Stimulated activated CD4-positive, alpha-beta T cell treated with anti-CD3 and anti-CD28 coated beads, Interleukin-2, amount 100 ng/mL, for 24 hours (primary cell): ENCODE measurements around the gene USO1.
"Not testable (repeated sequence)": the region's sequence is repeated elsewhere in the genome, so short reads cannot be mapped to it uniquely, and the experiment has no call there.

Source experiments
- DNase-seq, 2 donors: peaks; one replicate each; pipeline ENCODE4 v3.0.0-alpha.2; 2020

USO1 gene

DNA sequence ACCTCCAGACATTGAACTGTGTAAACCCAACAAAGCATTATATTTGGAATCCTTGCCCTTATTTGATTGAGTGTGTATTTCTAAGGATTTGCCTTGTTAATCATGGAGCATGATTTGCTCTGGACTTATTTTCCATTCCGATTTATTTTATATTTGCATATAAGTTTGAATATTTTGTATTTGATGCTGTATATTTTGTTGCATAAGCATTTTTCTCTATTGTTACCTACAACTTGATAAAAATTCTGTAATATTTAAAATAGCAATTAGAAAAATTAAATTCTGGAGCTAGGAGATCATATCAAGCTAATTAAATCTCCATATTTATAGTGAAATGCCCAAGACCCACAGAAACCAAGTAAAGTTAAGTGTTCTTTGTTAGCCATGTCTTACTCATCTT is 47.2 kb downstream of the USO1 start:
- no peak for DNase-seq

DNA sequence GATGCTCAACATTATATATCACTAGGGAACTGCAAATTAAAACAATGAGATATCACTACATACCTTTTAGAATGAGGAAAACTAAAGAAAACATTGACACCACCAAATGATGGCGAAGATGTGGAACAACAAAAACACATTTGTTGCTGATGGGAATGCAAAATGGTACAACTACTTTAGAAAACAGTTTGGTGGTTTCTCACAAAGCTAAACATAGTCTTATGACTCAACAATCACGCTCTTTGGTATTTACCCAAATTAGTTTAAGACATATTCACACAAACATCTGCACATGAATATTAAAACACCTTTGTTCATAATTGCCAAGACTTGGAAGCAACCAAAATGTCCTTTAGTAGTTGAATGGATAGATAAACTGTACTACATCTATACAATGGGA is 53.2 kb downstream of the USO1 start:
- DNase-seq: no peak

DNA sequence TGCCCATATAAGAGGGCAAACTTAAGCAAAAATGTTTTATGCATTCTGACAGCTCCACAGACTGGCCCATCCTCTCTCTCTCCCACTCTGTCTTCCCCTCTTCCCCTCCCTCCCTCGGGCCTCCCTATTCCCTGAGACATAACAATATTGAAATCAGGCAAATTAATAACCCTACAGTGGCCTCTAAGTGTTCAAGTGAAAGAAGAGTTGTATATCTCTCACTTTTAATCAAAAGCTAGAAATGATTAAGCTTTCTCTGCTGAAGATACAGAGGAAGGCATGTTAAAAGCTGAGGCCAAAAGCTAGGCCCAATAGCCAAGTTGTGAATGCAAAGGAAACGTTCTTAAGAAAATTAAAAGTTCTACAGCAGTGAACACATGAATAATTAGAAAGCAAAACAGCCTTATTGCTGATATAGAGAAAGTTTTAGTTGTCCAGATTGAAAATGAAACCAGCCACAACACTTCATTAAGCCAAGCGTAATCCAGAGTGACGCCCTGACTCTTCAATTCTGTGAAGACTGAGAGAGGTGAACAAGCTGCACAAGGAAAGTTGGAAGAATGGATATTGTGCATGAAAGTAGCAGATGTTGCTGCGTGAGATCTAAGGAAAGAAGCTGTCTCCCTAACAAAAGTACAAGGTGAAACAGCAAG is 54.9 kb downstream of the USO1 start:
- no peak for DNase-seq

- no peak for DNase-seq
These were observed 56.9 kb downstream of the USO1 start for GRCh38 chr4:75781305-75781704.

- DNase-seq: no peak
These were observed 62.1 kb downstream of the USO1 start for GRCh38 chr4:75786526-75786925.

DNA sequence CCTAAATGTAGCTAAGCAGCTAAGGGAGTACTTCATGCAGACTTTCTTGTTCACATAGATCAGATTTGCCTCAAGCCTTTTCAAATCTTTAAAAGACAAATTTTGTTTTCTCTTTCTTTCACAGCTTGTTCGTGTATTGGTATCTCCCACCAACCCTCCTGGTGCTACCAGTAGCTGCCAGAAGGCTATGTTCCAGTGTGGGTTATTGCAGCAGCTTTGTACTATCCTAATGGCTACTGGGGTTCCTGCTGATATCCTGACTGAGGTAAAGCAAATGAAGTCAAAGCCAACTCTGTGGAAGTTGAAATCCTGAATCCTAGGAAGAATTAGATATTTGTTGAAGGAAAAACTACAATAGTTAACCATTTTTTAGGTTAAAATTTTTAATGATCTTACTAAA is 62.6 kb downstream of the USO1 start:
- no peak for DNase-seq

- DNase-seq: no peak
These were observed 65.6 kb downstream of the USO1 start for GRCh38 chr4:75790024-75790423.

GRCh38 chr4:75800972-75801371 is 76.6 kb downstream of the USO1 start:
- no peak for DNase-seq

DNA sequence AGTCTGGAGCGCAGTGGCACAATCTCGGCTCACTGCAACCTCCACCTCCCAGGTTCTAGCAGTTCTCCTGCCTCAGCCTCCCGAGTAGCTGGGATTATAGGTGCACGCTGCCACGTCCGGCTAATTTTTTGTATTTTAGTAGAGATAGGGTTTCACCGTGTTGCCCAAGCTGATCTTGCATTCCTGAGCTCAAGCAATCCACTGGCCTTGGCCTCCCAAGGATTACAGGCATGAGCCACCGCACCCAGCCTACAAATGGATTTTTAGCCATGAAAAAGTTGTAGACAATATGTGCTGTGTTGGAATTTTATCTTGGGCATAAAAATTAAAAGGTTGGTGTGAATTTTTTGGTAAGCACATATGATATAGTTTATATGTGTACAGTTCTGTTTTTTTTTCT is 81.7 kb downstream of the USO1 start:
- DNase-seq: not testable (repeated sequence)

DNA sequence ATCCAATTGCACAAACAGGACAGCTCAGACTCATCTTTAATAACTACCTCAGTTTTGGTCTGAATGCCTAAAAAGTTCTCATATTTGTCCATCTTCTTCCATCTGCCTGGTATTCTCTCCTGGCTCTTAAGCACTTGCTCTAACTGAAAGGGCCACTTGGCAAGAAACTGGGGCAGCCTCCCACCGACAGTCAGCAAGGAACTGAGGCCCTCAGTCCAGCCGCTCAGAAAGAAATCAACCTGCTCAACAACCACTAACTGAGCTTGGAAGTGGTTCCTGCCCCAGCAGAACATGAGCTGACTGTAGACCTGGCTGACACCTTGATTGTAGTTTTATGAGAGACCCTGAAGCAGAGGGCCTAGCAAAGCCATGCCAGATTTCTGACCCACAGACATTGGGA is 93.5 kb downstream of the USO1 start:
- DNase-seq: no peak

DNA sequence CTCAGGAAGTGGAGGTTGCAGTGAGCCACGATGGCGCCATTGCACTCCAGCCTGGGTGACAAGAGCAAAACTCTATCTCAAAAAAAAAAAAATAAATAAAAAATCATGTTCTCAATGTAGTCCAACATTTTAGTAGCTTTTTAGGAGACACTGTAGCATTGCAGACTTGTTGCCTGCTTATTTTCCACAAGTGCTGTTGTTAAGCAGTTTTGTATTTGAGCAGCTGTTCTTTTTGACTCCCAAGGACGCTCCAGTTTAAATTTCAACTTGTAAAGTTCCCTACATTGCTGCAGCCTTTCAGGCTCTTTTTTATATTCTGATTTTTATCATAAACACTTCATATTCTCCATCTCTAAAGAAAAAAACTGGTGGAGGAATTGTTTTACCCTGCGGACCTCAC is 94.7 kb downstream of the USO1 start:
- DNase-seq: no peak

DNA sequence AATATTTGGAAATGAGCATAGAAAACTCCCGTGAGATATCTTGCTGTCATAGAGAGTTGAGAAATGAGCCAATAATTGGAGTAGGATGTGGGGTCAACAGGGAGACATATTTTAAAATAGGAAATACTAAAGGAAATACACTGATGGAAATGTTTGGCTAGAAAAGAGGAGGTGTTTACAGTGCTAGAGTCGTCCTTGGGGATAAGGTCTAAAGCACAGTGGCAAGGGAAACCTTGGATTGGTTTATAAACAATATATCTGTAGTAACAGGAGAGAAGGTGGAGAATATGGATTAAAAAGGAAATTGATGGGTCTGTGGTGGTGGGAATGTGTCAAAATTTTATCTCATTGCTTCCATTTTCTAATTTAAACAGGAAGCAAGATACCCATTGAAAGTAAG is 95.8 kb downstream of the USO1 start:
- no peak for DNase-seq

- no peak for DNase-seq
These were observed 96.3 kb downstream of the USO1 start for GRCh38 chr4:75820676-75821075.

GRCh38 chr4:75821216-75821615 is 96.8 kb downstream of the USO1 start:
- DNase-seq: no peak

- DNase-seq: no peak
These were observed 97.6 kb downstream of the USO1 start for GRCh38 chr4:75821966-75822365.

GRCh38 chr4:75822416-75822815 is 98.0 kb downstream of the USO1 start:
- DNase-seq: no peak

DNA sequence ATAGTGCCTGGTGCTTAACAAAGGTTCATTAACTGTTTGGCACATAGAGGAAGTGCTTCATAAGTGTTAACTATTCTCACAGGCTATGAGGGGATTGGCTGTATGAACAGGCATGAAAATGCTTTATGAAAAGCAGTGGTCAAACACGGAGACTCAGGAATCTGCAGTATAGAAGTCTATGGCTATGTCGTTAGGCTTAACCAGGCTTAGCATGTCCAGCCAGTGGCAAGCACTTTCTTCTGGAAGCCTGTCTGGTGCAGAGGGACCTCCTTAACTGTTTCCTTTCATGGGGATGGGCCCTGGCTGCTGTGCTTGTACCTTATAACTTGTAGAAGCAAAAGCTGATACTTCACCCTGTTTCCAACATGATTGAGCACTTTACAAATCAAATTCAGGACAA is 99.4 kb downstream of the USO1 start:
- DNase-seq: no peak

- DNase-seq: no peak
These were observed 106.5 kb downstream of the USO1 start for GRCh38 chr4:75830906-75831305.

DNA sequence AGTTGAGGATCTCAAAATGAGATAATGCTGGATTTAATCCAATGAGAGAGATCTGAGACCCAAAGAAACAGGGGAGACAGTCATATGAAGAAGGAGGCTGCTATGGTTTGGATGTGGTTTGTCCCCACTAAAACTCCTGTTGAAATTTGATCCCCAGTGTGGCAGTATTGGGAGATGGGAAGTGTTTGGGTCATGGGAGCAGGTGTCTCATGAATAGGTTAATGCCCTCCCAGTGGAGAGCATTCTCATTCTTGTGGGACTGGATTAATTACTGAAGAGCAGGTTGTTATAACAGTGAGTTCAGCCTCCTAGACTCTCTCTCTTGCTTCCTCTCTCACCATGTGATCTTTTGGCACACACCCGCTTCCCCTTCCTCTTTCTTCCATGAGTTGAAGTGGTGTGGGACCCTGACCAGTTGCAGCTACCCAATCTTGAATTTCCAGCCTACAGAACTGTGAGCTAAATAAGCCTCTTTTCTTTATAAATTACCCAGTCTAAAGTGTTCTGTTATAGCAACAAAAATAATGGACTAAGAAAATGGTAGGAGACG is 107.6 kb downstream of the USO1 start:
- DNase-seq: no peak

DNA sequence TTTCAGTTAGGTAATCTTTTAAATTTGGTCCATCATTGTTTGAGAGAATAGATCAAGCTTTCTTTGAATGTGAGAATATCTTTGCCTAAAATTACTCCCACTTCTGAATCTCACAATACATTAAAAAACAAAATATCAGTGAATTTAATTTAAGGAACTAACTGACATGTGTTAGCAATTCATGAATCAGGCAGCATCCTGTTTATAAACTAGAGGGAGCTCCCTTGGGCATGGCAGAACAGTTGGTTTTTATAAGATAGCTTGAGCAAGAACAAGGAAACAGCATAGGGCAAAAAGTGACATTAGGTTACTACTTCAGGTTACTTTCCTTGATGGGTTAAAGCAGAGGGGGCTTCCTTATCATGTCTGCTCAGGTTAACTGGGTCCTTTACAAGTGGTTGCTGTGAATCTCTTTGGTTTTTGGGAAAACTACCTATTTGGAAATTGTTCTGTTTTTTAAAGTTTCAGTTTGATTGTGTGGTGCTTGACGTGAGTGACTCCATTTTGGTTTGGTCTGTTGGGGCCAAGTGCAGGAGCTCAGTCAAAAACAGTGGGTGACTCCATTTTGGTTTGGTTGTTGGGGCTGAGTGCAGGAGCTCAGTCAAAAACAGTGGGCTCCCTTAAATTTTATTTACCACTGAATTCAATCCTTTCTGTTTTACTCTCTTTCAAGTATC is 109.9 kb downstream of the USO1 start:
- no peak for DNase-seq

DNA sequence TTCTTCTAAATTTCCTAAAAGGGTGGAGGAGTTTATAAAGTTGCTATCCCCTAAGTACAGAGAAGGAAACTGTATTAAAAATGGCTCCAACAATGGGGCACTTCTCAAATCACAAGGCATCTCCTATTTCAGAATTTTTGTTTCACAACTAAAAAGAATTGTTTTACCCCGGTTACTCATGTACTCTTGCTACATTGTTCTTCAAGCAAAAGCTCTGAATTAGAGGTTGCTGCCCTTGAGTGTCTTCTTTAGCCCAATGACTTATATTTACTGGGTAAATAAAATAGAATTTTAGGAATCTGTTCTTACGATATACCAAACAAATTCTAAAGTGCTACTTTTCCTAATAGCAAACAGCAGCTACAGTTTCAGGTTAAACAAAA is 110.4 kb downstream of the USO1 start:
- DNase-seq: no peak

GRCh38 chr4:75841641-75842520 is 117.5 kb downstream of the USO1 start:
- no peak for DNase-seq

- no peak for DNase-seq
These were observed 119.2 kb downstream of the USO1 start for GRCh38 chr4:75843596-75843995.

GRCh38 chr4:75844151-75844662 is 119.8 kb downstream of the USO1 start:
- DNase-seq: no peak
